ENCODE measurements around the gene NKIRAS2.

The NKIRAS2 gene

GRCh38 chr17:42058063-42058462 is 38.2 kb downstream of the NKIRAS2 start:
- no peak for DNase-seq

- no peak for DNase-seq
Observed at GRCh38 chr17:42059815-42060214, 39.9 kb downstream of the NKIRAS2 start.

DNA sequence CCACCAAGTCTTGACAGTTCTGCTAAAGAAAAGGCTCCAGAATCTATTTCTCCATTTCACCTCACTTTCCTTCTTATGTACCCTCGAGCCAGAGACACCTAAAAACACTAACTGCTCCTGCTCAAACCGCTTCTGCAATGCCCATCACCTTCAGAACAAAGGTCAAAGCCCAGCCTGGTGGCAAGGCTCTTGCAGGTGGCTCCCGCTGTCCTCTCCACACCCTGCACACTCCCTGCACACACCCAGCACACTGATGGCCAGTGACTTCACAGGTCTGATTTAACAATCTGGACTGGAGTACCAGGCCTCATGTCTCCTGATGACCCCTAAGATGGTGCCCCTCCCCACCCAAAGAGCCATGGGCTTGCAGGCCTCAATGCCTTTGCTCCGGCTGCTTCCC is 40.3 kb downstream of the NKIRAS2 start:
- no peak for DNase-seq

DNA sequence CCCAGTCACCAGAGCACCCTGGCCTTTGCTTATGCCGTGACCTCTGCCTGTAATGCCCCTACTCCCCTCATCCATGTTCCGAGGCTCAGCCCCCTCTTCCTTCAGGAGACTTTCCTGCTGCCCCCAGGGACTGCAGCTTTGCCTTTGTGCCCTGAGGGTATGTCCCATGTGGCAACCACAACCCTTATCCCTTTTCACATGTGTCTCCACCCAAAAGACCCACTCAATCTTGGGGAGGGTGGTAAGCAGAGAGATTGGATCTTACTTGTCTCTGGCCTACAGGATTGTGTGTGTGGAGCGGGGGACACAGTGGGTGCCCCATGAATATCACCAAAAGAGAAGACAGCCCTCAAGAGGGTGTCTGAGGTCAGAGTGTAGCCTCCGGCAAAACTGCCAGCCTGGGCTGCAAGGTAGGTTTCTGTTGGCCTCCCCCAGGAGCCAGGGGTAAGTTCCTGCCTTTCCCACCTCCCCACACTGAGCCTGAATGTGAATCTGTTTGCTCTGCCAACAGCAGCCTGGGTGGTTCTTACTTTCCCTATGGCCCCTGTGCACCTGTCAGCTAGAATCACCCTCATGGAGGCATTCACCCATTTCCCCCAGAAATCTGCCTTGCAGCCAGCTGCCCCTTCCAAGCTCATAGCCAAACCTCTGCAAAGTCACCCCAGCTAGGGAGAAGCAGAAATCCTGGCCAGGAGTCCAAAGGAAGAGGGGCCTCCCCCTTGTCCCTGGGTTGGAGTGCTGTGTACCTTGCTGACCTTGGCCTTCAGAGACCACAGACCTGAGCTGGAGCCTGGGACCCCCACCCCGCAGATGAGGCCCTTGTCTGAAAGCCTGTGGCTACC is 42.0 kb downstream of the NKIRAS2 start:
- peak; percentile 43 for DNase-seq

DNA sequence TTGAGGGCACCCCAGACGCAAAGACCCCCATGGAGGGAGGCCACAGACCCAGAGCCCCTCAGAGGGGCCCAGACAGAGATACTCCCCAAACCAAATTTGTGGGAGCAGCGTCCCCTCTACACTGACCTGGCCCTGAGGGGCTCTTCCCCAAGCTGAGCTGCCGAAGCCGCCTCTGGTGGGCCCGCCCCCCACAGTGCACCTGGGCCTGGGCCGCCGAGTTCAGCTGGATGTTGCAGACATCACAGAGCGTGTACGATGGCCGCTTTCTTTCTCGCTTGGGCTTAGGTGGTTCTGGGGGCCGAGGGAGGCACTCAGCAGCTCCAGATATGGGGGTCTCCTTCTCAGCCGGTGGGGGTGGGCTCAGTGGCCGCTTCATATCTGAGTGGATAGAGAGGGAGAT is 42.8 kb downstream of the NKIRAS2 start:
- no peak for DNase-seq

DNA sequence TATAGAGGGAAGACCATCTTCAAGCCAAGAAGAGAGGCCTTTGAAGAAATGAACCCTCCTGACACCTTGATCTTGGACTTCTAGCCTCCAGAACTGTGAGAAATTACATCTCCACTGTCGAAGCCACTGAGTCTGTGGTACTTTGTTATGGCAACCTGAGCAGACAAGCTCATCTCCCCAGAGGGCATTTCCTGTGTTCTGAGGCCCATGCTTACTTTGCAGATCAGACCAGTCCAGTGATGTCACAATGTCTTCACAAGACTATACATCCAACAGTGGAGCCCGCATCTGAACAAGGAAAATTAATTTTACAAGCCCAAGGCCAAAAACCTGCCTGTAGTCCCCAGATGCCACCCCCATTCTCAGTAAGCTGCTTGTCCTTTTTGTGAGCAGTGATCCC is 45.3 kb downstream of the NKIRAS2 start:
- no peak for DNase-seq

- DNase-seq, result peak; percentile 79
Observed at GRCh38 chr17:42067371-42068091, 47.6 kb downstream of the NKIRAS2 start.

DNA sequence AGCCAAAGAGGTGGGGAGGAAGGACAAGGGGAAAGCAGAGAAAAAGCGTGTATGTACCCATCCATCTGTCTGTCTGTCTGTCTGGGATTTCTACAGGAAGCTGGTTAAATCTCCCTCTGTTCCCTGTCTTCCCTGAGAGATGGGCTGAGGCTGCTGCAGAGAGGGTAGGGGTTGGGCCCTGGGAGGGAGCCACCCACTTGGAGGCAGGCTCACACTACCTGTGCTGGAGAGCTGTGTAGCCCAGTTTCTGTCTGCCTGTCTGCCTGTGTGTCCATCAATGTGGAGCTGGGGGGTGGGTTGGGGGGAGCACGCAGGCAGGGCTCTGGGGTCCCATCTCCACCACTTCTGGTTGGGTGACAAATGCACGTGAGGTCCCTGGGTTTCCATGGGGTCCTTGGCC is 49.1 kb downstream of the NKIRAS2 start:
- DNase-seq, result no peak

DNA sequence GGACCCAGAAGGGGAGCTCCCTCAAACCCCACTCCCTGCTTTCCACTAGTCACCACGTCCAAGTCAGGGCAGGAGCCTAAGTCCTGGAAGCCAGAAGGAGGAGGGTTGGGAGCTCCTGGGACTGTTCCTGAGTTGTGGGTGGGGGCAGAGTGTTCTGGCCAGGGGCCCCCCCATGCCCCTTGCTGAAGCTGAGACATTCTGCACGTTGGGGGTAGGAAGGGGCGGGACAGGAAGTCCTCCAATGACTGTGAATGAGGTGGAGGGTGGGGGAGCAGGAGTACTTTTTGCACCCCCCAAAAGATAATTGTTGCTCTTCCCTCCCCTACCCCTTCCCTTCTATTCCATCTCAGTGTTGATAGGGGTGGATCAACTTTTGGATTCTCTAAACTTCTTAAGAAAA is 51.9 kb downstream of the NKIRAS2 start:
- DNase-seq, result no peak

DNA sequence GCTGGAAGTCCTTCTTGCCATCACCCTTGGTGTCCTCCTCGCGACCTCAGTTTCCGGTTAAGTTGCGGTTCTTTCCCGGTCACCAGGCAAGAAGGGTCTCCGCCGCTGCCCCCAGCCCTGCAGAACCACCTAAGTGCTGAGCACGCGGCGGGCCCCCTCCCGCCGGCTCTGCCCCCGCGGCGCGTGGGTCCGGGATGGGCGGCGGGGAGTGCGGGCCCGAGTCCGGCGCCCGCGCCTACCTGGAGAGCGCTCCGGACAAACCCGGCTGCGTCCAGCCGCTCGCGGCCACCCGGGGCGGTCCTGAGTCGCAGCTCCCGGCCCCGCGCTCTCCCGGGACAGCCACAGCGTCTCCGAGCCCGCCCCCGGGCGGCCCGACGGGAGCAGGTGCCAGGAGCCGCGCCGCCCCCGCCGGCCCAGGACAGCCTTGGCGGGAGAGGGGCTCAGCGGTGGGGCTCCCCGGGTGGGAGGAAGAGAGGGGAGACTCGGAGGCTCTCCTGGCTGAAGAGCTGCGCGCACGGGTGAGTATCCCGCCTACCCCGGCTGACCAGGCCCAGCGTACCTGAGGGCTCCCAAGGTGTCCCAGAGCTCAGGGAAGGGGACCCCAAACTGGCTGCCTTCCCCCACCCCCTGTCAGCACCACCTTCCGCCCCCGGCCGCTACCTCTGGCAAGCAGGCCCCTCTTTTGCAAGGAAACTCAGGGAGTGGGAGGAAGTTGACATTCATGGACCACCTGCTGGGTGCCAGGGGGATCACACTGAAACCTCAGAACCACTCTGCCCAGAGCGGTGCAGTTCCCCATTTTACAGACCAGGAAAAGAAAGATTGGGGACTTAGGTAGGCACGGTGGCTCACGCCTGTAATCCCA is 52.7 kb downstream of the NKIRAS2 start:
- peak; percentile 41 for DNase-seq
